Measurements from ENCODE around the gene ATP5IF1.

ATP5IF1 gene

DNA sequence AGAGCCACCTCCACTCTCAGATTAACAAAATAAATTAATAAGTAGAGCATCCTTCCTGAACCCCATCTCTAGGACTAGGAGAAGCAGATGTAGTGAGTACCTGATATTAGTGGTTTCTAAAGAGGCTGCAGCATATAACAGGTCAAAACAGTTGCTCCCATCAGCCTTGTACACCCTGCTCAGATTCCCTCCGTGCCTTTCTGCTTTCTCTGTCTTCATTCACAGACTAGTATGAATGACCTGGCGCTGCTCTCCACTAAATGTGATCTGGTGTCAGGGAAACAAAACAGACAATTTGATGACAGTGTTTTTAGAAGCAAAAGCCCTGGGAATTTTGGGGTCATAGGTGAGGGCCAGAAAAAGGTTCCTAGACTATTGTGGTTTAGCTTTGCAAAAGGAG is 31.7 kb downstream of the ATP5IF1 start:
- DNase-seq = no peak

DNA sequence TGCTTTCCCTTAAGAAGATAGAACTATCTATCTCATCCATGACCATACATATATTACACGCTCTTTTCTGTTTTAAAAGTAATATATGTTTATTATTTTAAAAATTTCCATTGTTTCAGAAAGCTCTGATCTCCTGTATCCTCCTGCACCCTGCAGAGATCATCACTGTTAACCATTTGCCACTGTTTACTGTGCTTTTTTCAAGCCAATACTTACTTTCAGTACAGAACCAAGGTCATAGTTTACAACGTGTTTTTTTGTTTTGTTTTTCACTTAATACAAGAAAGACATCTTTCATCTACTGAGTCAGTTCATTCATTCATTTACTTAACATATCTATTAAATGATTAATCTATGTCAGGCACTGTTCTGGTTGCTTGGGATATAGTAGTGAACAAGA is 33.6 kb downstream of the ATP5IF1 start:
- DNase-seq = no peak

DNA sequence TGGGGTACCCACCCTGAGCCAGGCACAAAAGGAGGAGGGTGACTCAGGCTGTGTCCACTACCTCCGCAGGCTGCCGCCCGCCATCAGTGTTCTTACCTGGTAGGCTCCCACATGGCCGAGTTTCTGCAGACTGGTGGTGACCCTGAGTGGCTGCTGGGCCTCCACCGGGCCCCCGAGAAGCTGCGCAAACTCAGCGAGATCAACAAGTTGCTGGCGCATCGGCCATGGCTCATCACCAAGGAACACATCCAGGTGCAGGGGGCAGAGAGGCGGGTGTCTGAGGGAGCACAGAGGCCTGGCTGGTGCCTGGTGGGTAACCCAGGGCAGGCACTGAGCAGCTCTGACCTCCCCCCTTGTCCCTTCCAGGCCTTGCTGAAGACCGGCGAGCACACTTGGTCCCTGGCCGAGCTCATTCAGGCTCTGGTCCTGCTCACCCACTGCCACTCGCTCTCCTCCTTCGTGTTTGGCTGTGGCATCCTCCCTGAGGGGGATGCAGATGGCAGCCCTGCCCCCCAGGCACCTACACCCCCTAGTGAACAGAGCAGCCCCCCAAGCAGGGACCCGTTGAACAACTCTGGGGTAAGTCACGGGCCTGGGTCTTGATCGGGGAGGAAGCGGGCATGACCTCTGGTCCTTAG is 36.4 kb downstream of the ATP5IF1 start:
- DNase-seq = no peak

DNA sequence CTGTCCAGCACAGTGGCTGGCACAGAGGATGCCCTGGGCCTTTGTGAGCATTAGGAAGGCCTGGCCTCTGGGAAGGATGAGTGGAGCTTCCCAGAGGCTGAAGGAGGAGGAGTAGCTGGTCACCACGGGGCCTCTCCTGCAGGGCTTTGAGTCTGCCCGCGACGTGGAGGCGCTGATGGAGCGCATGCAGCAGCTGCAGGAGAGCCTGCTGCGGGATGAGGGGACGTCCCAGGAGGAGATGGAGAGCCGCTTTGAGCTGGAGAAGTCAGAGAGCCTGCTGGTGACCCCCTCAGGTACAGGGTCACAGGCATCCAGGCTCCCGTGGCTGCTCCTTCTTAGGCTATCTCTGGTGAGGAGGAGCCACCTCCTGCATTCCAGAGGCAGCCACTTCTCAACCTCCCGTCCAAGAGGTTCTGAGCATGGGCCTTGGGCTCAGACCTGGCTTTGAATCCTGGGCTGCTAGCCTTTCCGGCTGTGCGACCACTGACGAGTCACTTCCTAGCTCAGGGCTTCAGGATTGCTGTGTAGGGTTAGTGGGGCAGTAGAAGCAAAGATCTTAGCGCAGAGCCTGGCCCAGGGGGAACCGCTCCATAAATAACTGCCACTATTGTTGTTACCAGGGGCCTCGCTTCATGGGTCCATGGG is 37.4 kb downstream of the ATP5IF1 start:
- no peak for DNase-seq

GRCh38 chr1:28278763-28279162 is 42.8 kb downstream of the ATP5IF1 start:
- no peak for DNase-seq

GRCh38 chr1:28279721-28280120 is 43.8 kb downstream of the ATP5IF1 start:
- no peak for DNase-seq

GRCh38 chr1:28280501-28280900 is 44.6 kb downstream of the ATP5IF1 start:
- DNase-seq = no peak

- DNase-seq = no peak
Observed at GRCh38 chr1:28280977-28281381, 45.1 kb downstream of the ATP5IF1 start.

DNA sequence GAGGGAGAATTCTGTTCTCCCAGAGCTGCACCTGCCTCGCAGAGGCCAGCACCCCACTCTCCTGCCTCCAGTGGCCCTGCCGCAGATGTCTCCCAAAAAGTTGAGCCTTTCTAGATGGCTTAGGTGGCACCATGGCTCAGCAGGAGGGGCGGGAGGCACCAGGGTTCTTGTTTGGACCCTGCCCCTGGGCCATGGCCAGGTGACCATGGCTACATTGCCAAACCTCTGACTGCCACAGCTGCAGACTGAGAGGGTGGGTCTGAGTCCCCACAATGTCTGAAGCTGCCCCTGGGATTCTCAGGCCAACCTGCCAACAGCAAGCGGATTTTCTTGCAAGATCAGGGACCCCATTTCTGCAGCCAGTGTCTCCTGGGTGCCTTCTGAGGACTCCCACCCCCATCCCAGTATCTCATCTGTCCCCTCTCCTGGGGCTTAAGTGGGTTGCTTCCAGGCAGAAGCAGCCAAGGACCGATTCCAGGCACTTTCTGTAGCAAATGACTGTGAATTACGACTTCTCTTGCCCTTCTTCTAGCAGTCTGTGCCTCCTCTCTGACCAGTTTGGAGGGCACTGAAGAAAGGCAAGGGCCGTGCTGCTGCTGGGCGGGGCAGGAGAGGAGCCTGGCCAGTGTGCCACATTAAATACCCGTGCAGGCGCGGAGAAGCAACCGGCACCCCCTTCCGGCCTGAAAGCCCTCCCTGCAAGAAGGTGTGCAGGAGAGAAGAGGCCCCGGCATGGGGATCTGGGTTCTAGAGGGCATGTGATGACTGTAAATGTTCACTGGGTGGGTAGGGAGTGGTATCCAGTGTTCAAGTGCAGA is 45.9 kb downstream of the ATP5IF1 start:
- no peak for DNase-seq

GRCh38 chr1:28282426-28283407 is 46.8 kb downstream of the ATP5IF1 start:
- no peak for DNase-seq

DNA sequence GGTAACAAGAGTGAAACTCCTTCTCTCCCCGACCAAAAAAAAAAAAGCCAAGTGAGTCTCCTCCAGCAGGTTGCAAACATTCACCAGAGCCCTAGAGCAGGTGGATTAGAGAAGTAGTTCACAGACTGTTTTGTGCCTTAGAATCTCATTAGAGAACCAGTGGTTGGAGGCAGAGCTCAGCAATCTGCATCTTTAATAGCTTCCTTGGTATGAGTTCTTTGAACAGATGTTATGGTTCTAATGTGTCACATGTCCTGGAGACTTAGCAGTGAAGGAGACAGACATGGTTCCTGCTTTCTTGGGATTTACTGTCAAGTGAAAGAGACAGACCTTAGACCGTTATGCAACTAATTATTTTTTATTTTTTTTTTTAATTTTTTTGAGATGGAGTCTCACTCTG is 50.2 kb downstream of the ATP5IF1 start:
- no peak for DNase-seq
